Globus pallidus (tissue), 1 donor: ENCODE measurements around the gene DHRS4.
"Not testable (repeated sequence)": the region's sequence is repeated elsewhere in the genome, so short reads cannot be mapped to it uniquely, and the experiment has no call there.

ENCODE experiments used
- DNase-seq: peaks from one replicate; pipeline ENCODE4 v3.0.0-alpha.2; 2015; ENCODE audit warnings: low spot score

The DHRS4 gene

DNA sequence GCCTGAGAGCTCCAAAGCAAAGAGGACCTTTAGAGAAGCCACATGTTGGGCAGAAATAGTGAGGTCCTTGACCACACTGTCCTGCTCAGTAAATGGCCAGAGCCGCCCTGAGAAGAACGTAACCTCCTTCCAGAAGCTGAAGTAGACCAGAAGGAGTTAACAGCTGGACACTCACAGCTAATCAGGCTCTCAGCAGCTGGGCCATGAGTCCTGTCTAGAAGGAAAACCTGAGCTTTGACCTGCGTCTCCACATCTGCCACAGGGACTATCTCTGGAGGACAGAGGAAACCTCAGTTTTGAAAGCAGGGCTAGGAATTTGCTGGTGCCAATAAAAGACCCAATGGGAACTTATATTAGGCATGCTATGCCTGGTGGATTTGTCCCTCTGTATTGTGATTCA lies 12.3 kb upstream of the DHRS4 start:
- DNase-seq: no peak

DNA sequence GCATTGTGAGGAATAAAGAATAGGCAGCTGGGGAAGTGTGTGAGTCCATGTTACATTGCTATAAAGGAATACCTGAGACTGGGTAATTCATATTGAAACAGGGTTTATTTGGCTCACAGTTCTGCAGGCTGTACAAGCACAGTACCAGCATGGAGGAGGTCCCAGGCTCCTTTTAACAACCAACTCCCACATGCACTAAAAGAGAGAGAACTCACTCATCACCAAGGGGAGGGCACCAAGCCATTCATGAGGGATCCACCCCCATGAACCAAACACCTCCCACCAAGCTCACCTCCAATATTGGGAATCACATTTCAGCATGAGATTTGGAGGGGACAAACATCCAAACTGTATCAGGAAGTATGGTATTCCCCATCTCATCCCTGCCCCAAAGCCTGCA lies 11.9 kb upstream of the DHRS4 start:
- DNase-seq: no peak

DNA sequence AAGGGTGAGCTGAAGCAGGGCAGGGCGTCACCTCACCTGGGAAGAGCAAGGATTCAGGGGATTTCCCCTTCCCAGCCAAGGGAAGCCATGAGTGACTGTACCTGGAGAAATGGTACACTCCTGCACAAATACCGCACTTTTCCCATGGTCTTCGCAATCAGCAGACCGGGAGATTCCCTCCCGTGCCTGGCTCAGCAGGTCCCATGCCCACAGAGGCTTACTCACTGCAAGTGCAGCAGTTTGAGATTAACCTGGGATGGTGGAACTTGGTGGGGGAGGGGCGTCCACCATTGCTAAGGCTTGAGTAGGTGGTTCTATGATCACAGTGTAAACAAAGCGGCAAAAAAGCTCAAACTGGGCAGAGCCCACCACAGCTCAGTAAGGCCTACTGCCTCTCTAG lies 11.0 kb upstream of the DHRS4 start:
- no peak for DNase-seq

DNA sequence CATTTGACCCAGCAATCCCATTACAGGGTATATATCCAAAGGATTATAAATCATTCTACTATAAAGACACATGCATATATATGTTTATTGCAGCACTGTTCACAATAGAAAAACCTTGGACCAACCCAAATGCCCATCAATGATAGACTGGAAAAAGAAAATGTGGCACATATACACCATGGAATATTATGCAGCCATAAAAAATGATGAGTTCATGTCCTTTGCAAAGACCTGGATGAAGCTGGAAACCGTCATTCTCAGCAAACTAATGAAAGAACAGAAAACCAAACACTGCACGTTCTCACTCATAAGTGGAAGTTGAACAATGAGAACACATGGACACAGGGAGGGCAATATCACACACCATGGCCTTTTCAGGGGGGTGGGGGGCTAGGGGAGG lies 4.5 kb upstream of the DHRS4 start:
- not testable (repeated sequence) for DNase-seq

DNA sequence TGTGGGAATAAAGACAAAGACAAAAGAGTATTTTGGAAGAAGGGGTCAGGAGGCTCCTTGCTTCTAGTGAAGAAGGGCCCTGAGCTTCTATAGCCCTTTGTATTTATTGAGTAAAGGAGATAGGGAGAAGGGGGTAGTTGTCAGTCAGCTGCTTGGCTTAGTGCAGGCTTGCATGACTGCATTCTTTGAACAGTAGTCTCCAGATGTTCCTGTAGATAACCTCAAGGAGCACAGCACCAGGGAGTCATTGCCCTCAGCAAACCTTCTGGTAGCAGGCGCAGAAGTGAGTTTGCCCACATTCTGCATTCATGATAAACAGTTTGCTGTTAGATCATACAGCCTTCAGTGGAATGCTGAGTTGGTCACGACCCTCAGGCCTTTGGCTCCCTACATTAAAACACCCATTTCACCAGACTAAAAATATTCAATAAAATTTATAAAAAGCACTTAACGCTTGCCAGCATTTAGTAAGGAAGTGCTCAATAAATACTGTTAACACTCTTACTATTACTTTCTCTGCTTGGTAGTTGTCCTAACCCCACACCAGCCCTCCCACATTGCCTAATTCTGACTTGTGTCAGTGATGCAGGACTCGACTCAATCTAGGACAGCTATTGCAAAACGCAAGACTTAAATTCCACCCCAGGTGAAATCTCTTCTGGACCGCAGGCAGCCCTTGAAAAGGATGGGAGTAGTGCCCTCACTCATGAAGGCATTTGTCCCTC lies 3.0 kb upstream of the DHRS4 start:
- DNase-seq: no peak

DNA sequence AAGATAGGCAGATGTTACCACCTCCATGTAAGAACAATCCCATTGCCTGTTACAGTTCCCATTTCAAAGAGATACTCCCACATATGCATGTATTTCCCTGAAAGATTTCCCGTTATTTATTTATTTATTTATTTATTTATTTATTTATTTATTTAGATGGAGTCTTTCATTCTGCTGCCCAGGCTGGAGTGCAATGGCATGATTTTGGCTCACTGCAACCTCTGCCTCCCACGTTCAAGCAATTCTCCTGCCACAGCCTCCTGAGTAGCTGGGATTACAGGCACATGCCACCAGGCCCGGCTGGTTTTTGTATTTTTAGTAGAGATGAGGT lies 2.5 kb upstream of the DHRS4 start:
- not testable (repeated sequence) for DNase-seq

DNA sequence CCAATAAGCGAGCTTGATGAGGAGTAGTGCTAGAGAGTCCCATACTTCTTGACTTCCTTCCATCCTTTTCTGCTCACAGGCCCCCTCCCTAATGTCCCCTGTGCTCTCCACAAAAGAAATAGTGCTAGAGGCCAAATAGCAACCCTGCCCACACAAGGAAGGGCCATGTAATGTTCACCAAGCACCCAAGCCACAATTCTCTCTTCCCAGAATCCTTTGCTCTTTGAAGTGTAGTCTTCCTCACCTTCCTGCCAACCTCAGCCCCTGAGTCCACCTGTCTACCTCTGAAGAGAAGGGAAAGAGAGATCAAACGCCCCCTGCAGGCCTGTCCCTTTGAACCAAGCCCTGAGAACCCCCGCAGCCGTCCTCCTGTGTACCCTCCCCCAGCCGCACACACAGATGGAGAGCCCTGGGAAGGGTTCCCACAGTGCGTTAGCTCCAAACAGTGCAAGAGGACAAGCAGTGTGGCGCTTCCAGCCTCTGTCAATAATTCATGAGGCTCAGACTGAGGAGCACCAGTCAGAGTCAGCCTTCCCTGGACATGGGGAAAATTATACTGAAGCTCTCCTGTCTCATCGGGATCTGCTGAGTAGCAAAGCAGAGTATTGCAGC lies 1.9 kb upstream of the DHRS4 start:
- peak; percentile 43 for DNase-seq

DNA sequence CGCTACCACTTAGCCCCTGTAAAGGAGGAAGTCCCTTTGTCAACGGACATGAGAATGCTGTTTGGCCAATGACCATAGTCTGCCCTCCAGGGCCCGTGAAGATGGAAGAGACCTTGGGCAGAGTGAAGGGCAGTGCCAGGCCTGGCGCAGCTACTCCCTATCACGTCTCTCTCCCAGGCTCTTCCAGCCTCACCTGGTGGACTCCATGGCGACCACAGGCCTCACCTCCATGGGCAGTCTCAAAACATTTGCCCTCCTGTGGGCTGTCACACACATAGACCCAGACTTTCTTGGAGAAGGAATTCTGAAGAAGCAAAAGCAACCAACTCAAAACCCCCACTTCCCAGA lies 480 bp upstream of the DHRS4 start:
- not testable (repeated sequence) for DNase-seq

DNA sequence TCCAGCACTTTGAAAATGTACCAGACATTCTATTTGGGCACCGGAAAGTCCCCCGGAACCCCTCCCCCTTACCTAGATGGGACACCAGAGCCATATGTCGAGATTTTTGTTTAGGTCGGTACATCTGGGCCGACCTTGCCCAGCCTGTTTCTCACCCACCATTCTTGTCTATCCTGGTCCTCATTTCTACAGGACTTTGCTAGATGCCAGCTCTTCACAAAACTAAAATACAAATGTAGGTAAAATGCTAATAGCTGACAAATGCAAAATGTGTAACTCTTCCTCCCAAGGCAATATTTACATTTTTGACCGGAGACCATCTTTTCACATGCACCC lies 677 bp downstream of the DHRS4 start:
- DNase-seq: not testable (repeated sequence)

DNA sequence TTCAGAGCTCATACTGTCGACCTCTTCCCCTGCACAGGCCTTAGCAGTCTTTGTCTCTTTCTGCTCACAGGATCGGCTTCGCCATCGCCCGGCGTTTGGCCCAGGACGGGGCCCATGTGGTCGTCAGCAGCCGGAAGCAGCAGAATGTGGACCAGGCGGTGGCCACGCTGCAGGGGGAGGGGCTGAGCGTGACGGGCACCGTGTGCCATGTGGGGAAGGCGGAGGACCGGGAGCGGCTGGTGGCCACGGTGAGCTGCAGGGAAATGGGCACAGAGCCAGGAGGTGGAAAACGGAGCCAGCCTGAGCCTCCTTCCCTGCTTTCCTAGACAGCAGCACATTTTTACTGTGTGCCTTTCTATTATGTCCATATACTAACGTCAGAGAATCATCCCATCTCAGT lies 1.4 kb downstream of the DHRS4 start:
- not testable (repeated sequence) for DNase-seq

DNA sequence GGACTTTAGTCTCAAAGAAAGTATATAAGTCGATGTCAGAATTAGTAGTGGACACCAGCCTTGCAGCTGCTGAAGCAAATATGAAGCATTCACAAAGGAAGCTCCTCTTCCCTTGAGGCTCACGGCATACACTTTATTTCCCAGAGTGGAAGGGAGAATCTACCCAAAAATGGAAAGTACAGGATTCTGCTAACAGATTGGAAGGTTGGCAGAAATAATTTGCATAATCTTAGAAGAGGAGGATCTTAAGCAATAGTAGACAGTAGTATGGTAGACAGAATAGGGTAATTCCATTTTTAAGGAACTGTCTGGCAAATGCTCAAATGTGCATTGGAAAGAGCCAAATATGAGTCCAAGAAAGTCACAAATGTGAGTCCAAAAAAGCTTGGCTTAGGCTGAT lies 2.2 kb downstream of the DHRS4 start:
- not testable (repeated sequence) for DNase-seq

DNA sequence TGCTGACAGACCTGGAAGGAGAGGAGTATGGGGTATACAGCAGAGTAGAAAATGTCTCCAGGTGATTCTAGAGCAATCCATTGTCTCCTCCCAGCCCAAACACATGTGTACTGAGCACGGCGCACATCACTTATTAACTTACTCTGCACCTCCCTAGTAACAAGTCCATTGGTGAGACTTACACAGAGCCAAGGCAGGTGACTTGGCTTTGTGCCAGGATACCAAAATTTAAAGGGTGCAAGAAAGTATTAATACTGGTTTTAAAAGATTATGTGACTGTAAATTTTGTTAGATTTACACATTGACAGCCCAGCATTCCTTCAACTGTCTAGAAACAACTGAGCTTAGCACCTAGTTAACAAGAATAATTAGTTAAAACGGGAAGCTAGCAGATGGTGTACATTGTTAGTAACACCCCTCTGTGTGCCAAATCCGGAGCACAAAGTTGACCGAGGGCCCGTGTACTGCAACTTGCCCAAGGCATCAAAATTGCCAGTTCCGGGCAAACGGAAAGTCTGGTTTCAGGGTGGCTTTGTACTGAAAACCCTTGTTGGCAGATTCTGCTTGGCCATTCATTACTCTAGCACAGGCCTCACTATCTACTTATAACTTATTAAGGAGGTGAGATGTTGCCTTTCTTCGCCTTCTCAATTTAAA lies 4.5 kb downstream of the DHRS4 start:
- DNase-seq: not testable (repeated sequence)

DNA sequence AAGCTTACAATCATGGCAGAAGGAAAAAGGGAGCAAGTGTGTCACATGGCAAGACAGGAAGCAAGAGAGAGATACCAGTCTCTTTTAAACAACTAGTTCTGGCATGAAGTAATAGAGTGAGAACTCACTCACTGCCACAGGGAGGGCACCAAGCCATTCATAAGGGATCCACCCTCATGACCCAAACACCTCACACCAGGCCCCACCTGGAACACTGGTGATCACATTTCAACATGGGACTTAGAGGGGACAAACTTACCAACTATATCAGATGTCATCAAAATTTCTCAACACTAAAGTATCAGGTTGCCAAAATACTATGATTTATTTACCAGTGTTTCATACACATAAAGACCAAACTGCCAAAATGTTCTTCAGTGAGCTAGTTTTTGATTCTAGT lies 7.3 kb downstream of the DHRS4 start:
- DNase-seq: not testable (repeated sequence)

DNA sequence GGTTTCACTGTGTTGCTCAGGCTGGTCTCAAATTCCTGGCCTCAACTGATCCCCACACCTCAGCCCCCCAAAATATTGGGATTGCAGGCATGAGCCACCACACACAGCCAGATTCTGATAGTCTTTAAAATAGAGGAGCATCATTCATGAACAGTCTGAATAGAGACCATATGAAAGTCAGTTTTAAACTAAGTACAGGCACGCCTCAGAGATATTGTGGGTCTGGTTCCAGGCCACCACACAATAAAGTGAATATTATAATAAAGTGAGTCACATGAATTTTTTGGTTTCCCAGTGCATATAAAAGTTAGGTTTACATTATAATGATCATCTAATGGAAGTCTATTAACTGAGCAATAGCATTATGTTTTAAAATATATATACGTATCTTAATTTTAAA lies 8.1 kb downstream of the DHRS4 start:
- DNase-seq: not testable (repeated sequence)

DNA sequence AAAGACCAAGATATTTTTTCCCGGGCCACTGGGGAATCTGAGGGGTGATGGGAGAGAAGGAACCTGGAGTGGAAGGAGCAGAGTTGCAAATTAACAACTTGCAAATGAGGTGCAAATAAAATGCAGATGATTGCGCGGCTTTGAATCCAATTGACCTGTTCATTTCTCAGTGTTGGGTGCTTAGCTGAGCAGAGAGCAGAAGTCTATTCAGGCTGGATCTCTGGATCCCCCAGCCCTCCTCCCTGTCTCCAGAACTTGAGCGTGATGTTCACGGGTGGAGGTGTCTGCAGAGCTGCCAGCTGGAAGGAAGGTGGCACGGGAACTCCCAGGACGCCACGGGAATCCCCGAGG lies 15.5 kb downstream of the DHRS4 start:
- DNase-seq: not testable (repeated sequence)

DNA sequence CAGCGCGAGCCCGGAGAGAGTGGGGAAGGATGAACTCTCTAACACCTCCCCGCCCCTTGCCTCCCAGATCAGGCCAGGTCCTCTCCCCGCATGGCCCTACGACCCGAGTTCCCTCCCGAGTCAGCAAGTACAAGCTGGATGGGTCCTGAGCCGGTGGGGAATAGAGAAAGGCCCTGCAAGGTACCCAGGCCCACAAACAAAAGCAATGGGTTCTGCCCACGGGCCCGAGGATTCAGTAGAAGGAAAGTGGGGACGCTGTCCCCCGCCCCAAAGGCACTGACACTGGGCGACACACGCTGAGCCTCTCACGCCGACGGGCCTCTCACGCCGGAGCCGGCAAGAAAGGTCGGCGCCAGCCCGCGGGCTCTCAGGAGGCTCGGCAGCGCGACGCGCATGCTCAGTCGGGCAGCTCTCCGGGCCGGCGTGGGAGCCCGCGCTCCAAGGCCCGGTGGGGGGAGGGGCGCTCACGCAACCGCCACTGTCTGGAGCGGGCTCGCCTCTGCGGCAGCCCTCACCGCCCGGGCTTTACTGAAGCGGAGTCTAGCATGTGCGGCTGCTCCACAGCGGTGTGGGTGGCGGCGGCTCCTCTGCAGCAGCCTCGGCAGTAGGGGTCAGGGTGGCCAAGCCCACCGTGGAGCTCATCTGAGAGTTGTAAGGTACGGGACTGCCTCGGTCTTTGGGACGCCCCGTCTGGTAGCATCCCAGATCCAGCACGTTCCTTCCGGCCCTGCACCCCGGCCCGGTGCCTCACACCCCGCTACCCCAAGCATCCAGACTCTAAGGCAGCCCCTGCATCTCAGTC lies 16.1 kb downstream of the DHRS4 start:
- DNase-seq: peak; percentile 20

DNA sequence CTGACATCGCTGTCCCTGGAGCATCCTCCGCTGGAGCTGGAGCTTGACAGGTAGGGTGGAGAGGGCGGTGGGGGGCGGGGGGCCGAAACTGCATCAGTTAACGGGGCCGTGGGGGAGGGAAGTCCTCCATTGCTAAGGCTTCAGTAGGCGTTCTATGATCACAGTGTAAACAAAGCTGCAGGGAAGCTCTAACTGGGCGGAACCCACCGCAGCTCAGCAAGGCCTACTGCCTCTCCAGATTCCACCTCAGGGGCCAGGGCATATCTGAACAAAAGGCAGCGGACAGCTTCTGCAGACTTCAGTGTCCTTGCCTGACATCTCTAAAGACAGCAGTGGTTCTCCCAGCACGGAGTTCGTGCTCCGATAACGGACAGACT lies 16.7 kb downstream of the DHRS4 start:
- not testable (repeated sequence) for DNase-seq

DNA sequence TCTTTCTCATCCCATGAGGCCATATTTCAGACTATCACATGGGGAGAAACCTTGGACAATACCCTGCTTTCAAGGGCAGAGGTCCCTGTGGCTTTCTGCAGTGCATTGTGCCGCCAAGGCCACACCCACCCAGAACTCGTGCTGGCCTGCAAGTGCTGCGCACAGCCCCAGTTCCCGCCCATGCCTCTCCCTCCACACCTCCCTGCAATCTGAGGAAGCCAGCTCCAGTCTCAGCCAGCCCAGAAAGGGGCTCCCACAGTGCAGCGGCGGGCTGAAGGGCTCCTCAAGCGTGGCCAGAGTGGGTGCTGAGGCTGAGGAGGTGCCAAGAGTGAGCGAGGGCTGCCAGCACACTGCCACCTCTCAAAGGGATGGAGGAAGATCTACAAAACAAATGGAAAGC lies 19.6 kb downstream of the DHRS4 start:
- not testable (repeated sequence) for DNase-seq

DNA sequence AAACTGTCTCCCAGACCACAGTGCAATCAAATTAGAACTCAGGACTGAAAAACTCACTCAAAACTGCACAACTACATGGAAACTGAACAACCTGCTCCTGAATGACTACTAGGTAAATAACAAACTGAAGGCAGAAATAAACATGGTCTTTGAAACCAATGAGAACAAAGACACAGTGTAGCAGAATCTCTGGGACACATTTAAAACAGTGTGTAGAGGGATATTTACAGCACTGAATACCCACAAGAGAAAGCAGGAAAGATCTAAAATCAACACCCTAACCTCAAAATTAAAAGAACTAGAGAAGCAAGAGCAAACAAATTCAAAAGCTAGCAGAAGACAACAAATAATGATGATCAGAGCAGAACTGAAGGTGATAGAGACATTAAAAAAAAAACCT lies 20.5 kb downstream of the DHRS4 start:
- not testable (repeated sequence) for DNase-seq

DNA sequence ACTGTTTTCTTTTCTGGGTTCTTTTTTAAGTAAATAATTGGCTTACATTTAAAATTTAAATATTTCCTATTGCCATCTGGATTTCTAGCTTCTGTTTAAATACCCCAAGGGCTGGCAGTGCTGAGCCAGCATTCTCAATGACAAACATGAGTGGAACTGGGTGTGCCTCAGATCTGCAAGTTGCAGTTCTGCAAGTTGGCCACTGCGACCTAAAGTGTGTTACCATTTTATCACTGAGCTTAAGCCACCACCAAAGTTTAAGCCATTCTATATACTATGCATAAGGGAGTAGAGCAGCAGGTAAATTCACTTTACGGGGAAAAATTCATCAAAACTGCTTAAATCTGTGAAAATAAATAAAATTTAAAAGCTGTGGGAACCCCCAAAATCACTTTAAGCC lies 23.6 kb downstream of the DHRS4 start:
- not testable (repeated sequence) for DNase-seq

DNA sequence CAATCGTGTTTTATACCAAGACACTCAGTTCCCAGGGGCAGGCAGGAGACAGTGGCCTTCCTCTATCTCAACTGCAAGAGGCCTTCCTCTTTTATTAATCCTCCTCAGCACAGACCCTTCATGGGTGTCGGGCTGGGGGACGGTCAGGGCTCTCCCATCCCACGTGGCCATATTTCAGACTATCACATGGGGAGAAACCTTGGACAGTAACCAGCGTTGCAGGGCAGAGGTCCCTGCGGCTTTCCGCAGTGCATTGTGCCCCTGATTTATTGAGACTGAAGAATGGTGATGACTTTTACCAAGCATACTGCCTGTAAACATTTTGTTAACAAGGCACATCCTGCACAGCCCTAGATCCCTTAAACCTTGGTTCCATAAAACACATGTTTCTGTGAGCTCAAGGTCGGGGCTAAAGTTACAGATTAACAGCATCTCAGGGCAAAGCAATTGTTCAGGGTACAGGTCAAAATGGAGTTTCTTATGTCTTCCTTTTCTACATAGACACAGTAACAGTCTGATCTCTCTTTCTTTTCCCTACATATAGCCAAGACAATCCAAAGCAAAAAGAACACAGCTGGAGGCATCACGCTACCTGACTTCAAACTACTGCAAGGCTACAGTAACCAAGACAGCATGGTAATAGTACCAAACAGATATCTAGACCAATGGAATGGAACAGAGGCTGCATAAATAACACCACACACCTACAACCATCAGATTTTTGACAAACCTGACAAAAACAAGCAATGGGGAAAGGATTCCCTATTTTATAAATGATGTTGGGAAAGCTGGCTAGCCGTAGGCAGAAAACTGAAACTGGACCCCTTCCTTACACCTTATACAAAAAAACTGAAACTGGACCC lies 28.6 kb downstream of the DHRS4 start:
- DNase-seq: not testable (repeated sequence)
